ENCODE measurements around the gene KCND3.

Gene KCND3

DNA sequence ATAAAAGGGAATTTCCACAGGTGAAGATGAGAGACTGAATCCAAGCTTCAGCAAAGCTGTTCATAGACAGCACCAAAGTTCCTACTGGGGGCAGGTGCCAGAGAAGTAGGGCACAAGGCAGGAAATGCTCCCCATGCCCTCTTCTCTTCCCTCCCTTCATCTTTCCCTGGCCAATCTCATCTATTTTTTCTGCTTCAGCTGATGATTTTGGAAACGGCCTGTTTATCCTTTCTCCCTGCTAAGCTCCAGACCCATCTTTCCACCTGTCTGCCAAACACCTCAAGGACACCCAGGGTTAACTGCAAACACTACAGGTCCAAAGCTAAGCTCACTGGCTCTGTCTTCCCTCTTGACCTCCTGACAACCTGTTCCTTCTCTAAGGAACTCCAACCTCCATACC lies 18.1 kb downstream of the KCND3 start:
- no peaks in the 10 kb centered on the region for H3K36me3 ChIP-seq (ENCODE audit: low read depth)
- DNase-seq (ENCODE audit: low spot score) (no peak), ATAC-seq (ENCODE audit: low read depth) (no peak)
- no peaks in the 10 kb centered on the region for H3K27me3 ChIP-seq (ENCODE audit: insufficient read depth, poor library complexity, severe bottlenecking)
- H3K9me3 ChIP-seq (ENCODE audit: severe bottlenecking), result no peaks in the 10 kb centered on the region
- no peak overlapping the region for H3K4me3 ChIP-seq (ENCODE audit: severe bottlenecking)
- H3K4me1 ChIP-seq (ENCODE audit: insufficient read depth, poor library complexity, severe bottlenecking), result no peaks in the 10 kb centered on the region
- TF ChIP-seq, protein P1, sequence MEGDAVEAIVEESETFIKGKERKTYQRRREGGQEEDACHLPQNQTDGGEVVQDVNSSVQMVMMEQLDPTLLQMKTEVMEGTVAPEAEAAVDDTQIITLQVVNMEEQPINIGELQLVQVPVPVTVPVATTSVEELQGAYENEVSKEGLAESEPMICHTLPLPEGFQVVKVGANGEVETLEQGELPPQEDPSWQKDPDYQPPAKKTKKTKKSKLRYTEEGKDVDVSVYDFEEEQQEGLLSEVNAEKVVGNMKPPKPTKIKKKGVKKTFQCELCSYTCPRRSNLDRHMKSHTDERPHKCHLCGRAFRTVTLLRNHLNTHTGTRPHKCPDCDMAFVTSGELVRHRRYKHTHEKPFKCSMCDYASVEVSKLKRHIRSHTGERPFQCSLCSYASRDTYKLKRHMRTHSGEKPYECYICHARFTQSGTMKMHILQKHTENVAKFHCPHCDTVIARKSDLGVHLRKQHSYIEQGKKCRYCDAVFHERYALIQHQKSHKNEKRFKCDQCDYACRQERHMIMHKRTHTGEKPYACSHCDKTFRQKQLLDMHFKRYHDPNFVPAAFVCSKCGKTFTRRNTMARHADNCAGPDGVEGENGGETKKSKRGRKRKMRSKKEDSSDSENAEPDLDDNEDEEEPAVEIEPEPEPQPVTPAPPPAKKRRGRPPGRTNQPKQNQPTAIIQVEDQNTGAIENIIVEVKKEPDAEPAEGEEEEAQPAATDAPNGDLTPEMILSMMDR (IDR thresholded peaks at IDR 0.05; ENCODE audit: poor library complexity, severe bottlenecking), result no peak
- H3K27ac ChIP-seq (ENCODE audit: poor library complexity, severe bottlenecking), result no peak overlapping the region

DNA sequence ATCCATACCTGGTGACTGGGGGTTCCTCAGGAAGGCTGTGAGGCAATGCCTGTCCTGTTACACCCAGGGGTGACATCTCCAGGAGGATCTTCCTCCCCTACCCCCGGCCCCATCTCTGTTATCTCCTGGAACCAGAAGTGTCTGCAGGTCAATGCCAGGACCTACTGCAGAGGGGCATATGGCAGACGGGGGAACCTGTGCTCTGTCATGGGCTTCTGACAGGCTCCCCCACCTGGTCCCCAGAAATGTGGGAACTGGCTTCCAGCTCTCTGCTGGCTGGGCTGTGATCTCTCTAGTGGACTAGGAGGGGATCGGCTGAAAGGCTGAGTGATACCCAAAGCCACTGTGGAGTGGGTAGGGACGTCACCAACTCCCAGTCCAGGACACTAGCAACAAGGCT lies 21.0 kb downstream of the KCND3 start:
- Histone ChIP-seq H3K36me3 (ENCODE audit: low read depth) (no peaks in the 10 kb centered on the region), H3K27ac (ENCODE audit: poor library complexity, severe bottlenecking) (no peak overlapping the region), H3K27me3 (ENCODE audit: insufficient read depth, poor library complexity, severe bottlenecking) (peaks cover 2% of the 10 kb centered on the region), H3K4me3 (ENCODE audit: severe bottlenecking) (no peak overlapping the region), H3K9me3 (ENCODE audit: severe bottlenecking) (no peaks in the 10 kb centered on the region), H3K4me1 (ENCODE audit: insufficient read depth, poor library complexity, severe bottlenecking) (no peaks in the 10 kb centered on the region)
- no peak for ATAC-seq (ENCODE audit: low read depth)
- TF ChIP-seq, protein P1 (IDR thresholded peaks at IDR 0.05; ENCODE audit: poor library complexity, severe bottlenecking), result no peak
- no peak for DNase-seq (ENCODE audit: low spot score)

DNA sequence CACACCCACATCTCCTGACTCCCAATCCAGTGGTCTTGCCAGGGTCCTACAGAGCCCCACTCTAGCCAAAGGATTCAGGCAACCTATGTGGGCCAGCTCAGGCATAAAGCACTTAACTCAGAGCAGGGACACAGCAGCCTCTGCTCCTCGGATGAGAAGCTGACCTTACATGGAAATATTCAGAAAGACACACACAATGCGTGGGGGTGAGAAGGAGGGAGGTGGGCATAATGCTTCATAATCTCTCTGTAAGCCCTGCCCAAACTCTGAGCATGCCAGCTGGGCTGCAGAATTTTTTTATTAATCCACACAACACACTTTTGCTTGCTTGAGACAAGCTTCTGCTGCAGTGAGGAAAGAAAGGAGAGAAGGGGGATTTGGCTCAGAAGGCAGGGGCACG lies 21.6 kb downstream of the KCND3 start:
- Histone ChIP-seq H3K27ac (ENCODE audit: poor library complexity, severe bottlenecking) (no peak overlapping the region), H3K4me1 (ENCODE audit: insufficient read depth, poor library complexity, severe bottlenecking) (no peaks in the 10 kb centered on the region), H3K4me3 (ENCODE audit: severe bottlenecking) (no peak overlapping the region), H3K36me3 (ENCODE audit: low read depth) (no peaks in the 10 kb centered on the region), H3K27me3 (ENCODE audit: insufficient read depth, poor library complexity, severe bottlenecking) (peaks cover 2% of the 10 kb centered on the region), H3K9me3 (ENCODE audit: severe bottlenecking) (no peaks in the 10 kb centered on the region)
- no peak for ATAC-seq (ENCODE audit: low read depth)
- TF ChIP-seq, protein P1 (IDR thresholded peaks at IDR 0.05; ENCODE audit: poor library complexity, severe bottlenecking), result no peak
- DNase-seq (ENCODE audit: low spot score), result no peak

DNA sequence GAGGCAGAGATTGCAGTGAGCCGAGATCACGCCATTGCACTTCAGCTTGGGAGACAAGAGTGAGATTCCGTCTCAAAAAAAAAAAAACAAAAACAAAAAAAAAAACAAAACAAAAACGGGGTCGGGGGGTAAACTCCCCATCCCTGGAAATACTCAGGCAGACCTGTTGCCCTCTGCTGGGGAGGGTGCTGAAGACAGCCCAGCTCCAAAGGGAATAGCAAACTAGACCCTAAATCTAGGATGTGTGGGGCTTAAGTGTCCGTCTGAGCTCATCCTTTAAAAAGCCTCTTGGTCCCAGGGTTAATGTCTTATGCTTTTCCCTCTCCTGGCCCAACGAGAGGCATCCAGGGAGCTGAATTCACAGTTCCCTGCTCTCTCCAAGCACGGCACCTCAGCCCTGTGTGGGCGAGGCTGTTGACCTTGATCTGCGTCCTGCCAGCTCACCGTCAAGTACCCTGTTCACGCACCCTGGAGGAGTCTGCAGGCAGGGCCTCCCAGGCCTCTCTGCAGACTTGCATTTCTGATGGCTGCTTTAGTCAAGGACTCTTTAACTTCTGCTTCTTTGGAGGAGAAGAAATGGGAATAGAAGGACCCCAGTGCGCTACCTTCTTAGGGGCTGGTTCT lies 22.3 kb downstream of the KCND3 start:
- TF ChIP-seq, protein P1 (IDR thresholded peaks at IDR 0.05; ENCODE audit: poor library complexity, severe bottlenecking), result no peak
- H3K27ac ChIP-seq (ENCODE audit: poor library complexity, severe bottlenecking), result no peak overlapping the region
- H3K9me3 ChIP-seq (ENCODE audit: severe bottlenecking), result no peaks in the 10 kb centered on the region
- no peak overlapping the region for H3K4me3 ChIP-seq (ENCODE audit: severe bottlenecking)
- DNase-seq (ENCODE audit: low spot score) (no peak), ATAC-seq (ENCODE audit: low read depth) (no peak)
- H3K4me1 ChIP-seq (ENCODE audit: insufficient read depth, poor library complexity, severe bottlenecking), result no peaks in the 10 kb centered on the region
- H3K36me3 ChIP-seq (ENCODE audit: low read depth), result no peaks in the 10 kb centered on the region
- peaks cover 2% of the 10 kb centered on the region for H3K27me3 ChIP-seq (ENCODE audit: insufficient read depth, poor library complexity, severe bottlenecking)

DNA sequence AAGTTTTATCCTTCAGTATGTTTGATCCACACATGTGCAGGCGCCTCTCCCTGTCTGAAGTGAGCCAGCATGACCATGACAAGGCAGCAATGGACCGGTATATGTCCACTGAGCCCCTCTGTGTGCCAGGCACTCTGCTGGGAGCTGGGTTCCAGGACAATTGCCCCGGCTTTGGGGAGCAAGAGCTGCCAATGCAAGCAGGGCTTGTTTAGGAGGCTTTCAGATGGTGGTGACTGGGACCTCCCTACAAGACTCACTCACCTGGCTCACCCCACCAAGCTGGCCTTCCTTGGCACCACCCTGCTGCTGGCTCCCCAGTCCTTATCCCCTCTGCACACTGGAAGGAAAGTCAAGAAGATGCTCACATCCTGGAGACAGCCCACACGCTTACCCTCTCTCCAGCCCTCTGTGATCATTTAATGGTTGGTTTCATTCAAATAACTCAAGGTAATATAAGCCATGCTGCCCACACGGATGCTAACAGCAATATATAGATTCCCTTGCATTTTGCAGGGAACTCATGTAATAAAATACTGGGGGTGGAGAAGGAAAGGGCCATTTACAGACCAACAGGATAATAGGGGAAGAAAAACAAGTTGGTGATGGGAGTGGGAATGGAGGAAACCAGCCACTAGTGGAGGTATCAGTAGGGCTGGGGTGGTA lies 23.6 kb downstream of the KCND3 start:
- H3K9me3 ChIP-seq (ENCODE audit: severe bottlenecking), result no peaks in the 10 kb centered on the region
- TF ChIP-seq, protein P1 (IDR thresholded peaks at IDR 0.05; ENCODE audit: poor library complexity, severe bottlenecking), result no peak
- peaks cover 2% of the 10 kb centered on the region for H3K27me3 ChIP-seq (ENCODE audit: insufficient read depth, poor library complexity, severe bottlenecking)
- DNase-seq (ENCODE audit: low spot score) (no peak), ATAC-seq (ENCODE audit: low read depth) (no peak)
- H3K4me1 ChIP-seq (ENCODE audit: insufficient read depth, poor library complexity, severe bottlenecking), result no peaks in the 10 kb centered on the region
- no peak overlapping the region for H3K27ac ChIP-seq (ENCODE audit: poor library complexity, severe bottlenecking)
- no peak overlapping the region for H3K4me3 ChIP-seq (ENCODE audit: severe bottlenecking)
- no peaks in the 10 kb centered on the region for H3K36me3 ChIP-seq (ENCODE audit: low read depth)
